Heart right ventricle (tissue), 16 donors: ENCODE results near the gene DUSP14. TPM values are rescaled to one million over a fixed set of nuclear protein-coding genes. Genes with fewer than 3 reads are reported as not detected.
"Not testable (repeated sequence)": the region's sequence is repeated elsewhere in the genome, so short reads cannot be mapped to it uniquely, and the experiment has no call there.

Experiments used
- ATAC-seq, 8 donors: fragments of 200-7000 bp; cut with Tn5 transposase; one replicate each; pipeline ENCODE4 v1.9.1; 2020; ENCODE audit warnings: mild to moderate bottlenecking in 8 of 8, moderate library complexity in 8 of 8, moderate number of reproducible peaks in 1 of 8
- DNase-seq, 2 donors: peaks; one replicate each; pipeline ENCODE4 v3.0.0-alpha.2; 2020
- H3K27ac ChIP-seq, 10 donors: fragments of 200-600 bp; sonication (generic) in 2 of 10; one replicate each; pipeline versions ENCODE4 v1.5.0 to v1.8.0; 2020 to 2022; ENCODE audit warnings: mild to moderate bottlenecking in 3 of 10
- H3K27me3 ChIP-seq, 7 donors: fragments of 200-600 bp; one replicate each; pipeline ENCODE4 v1.8.0; 2021 to 2022; ENCODE audit warnings: mild to moderate bottlenecking in 2 of 7
- H3K36me3 ChIP-seq, 9 donors: fragments of 200-600 bp; sonication (generic) in 1 of 9; one replicate each; pipeline versions ENCODE4 v1.5.0 to v1.8.0; 2020 to 2022; ENCODE audit warnings: mild to moderate bottlenecking in 2 of 9
- H3K4me1 ChIP-seq, 9 donors: fragments of 200-600 bp; sonication (generic) in 1 of 9; one replicate each; pipeline versions ENCODE4 v1.5.0 to v1.8.0; 2020 to 2022; ENCODE audit warnings: mild to moderate bottlenecking in 4 of 9
- H3K4me3 ChIP-seq, 10 donors: fragments of 200-600 bp; sonication (generic) in 2 of 10; one replicate each; pipeline versions ENCODE4 v1.5.0 to v1.8.0; 2020 to 2022; ENCODE audit warnings: mild to moderate bottlenecking in 7 of 10, moderate library complexity in 2 of 10
- H3K9me3 ChIP-seq, 11 donors: fragments of 200-600 bp in 10 of 11; sonication (generic) in 2 of 11; one replicate each; pipeline versions ENCODE4 v1.5.0 to v1.8.0; 2013 to 2022; ENCODE audit warnings: mild to moderate bottlenecking in 2 of 11, control low read depth in 1 of 11, moderate library complexity in 1 of 11
- WGBS, 2 donors: extraction: QIAGEN DNeasy Blood & Tissue Kit; methylation state at CpG; one replicate each; pipeline ENCODE4 v1.1.7; 2013; ENCODE audit warnings: inconsistent platforms in 1 of 2; 5-methylcytosine and 5-hydroxymethylcytosine counted together
- intact Hi-C, 10 donors: fragments of 100-400 bp; cut with DNase I; formaldehyde crosslinking; loops; one replicate each; pipeline versions ENCODE4 v1.11.1 to v1.14.2; 2022
- polyA plus RNA-seq, 2 donors: library from polyadenylated mRNA; stranded (reverse); fragments of 200-250 nt; gene quantifications; one replicate each; pipeline ENCODE4 v1.2.3, GENCODE V29; 2013
- total RNA-seq, 10 donors: library from RNA; stranded (reverse); fragmentation: NEBNext Ultra II Directional in 3 of 10; extraction: Animal tissue kit (Norgen Biotek cat#: 25700) in 3 of 10; gene quantifications; one replicate each; pipeline versions ENCODE4 v1.2.1 to v1.2.4, GENCODE V29; 2021 to 2023
- TF ChIP-seq, protein P1 (sequence below), 9 donors: fragments of 200-600 bp; sonication (generic) in 2 of 9; IDR thresholded peaks; one replicate each; pipeline versions ENCODE4 v1.5.0 to v1.8.0; 2021 to 2022; ENCODE audit warnings: antibody characterized with exemption in 9 of 9, mild to moderate bottlenecking in 5 of 9, moderate library complexity in 1 of 9
- donor health status: Arrhythmogenic right ventricular cardiomyopathy.
- donor health status: ischemic (EF 13 %, LVEDD 7.1; RV severe dilation, severe dysfunction).
- donor health status: healthy with polysubstance abuse.
- donor health status: DM: no; HTN: yes; CAD: no.
- donor health status: DM: no; HTN: no; CAD: no.
- donor health status: ischemic (EF 25% LVEDD 6.9; RV normal size, moderate dysfunction).
- donor health status: ischemic (EF 25% LVEDD 5.7; RV mildly dilated, moderate dysfunction).
- donor health status: healthy.
- donor health status: DM: yes; HTN: yes; CAD: no.
- donor health status: Ischemic cardiomyopathy.
- donor health status: ischemic (EF 35%, LVEDD 5.7; RV mildly dilated, moderate dysfunction).
- donor health status: nonischemic (EF 11% LVEDD 7.7; RV severe dilation, severe dysfunction).
- donor health status: DM: yes; HTN: yes; CAD: no.
- donor health status: PGD.
- donor health status: ischemic (EF 29% LVEDD 5.4; RV normal size, mild dysfunction).
- donor health status: nonischemic (EF 23%, LVEDD 6.1; RV moderate dilation, normal function).

DUSP14 gene
- total and polyA plus RNA-seq, 12 donors, result 6.0 to 21.7 (median 18.5) TPM

DNA sequence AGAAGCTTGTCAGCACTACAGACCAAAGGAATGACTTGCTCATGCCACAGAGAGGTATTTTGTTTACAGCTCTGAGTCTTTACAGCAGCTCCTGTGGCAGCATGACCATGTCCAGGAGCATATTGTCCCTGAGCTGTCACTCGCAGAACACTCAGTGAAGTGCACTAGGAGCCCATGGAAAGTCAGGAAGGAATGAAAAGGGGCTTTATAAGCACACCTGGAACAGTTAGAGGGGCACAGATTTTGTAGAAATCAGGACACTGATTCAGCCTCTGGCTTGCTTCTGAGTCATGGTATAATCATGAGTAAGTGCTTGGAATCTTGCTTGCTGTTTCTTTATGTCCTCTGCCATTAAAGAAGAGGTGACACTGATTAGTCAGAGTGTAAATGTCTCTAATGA lies 42.0 kb upstream of the DUSP14 start:
- H3K4me3 ChIP-seq, result no peak overlapping the region
- ATAC-seq (peak in 2 of 8 donors; percentile 27 to 77), DNase-seq (no peak)
- TF ChIP-seq, protein P1, sequence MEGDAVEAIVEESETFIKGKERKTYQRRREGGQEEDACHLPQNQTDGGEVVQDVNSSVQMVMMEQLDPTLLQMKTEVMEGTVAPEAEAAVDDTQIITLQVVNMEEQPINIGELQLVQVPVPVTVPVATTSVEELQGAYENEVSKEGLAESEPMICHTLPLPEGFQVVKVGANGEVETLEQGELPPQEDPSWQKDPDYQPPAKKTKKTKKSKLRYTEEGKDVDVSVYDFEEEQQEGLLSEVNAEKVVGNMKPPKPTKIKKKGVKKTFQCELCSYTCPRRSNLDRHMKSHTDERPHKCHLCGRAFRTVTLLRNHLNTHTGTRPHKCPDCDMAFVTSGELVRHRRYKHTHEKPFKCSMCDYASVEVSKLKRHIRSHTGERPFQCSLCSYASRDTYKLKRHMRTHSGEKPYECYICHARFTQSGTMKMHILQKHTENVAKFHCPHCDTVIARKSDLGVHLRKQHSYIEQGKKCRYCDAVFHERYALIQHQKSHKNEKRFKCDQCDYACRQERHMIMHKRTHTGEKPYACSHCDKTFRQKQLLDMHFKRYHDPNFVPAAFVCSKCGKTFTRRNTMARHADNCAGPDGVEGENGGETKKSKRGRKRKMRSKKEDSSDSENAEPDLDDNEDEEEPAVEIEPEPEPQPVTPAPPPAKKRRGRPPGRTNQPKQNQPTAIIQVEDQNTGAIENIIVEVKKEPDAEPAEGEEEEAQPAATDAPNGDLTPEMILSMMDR (IDR thresholded peaks at IDR 0.05), result no peak
- no peak overlapping the region for H3K27ac ChIP-seq
- H3K9me3 ChIP-seq, result no peaks in the 10 kb centered on the region
- intact Hi-C loops, result no loop called here
- H3K36me3 ChIP-seq, result peaks cover 0 to 96% (median 34%) of the 10 kb centered on the region in 9 donors
- no peaks in the 10 kb centered on the region for H3K27me3 ChIP-seq
- 63 to 65% methylated on average over 1 of the region's 1 CpG for WGBS, 2 donors
- peaks cover 0 to 8% (median 0%) of the 10 kb centered on the region in 9 donors for H3K4me1 ChIP-seq

DNA sequence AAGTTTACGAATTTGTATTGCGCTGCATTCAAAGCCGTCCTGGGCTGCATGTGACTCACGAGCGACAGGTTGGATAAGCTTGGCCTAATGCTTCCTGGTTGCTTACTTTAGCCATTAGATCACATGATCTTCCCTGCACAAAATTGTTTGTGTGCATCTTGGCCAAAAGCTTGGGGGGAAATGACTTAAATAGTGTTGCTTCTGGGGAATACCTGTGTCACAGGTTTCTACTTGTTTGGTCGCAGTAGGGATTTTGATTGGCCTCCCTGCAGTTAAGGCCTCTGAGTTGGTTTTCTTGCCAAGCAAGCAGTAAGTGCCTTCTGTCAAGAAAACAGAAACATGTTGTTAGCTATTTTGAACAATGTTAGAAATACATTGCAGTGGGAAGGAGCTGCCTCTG lies 39.6 kb upstream of the DUSP14 start:
- Histone ChIP-seq H3K4me3 (no peak overlapping the region), H3K9me3 (no peaks in the 10 kb centered on the region), H3K36me3 (peaks cover 0 to 95% (median 19%) of the 10 kb centered on the region in 9 donors), H3K27me3 (no peaks in the 10 kb centered on the region), H3K27ac (no peak overlapping the region), H3K4me1 (peaks cover 0 to 11% (median 0%) of the 10 kb centered on the region in 9 donors)
- intact Hi-C loops, result no loop called here
- DNase-seq, result no peak
- no peak for ATAC-seq
- 94 to 95% methylated on average over 6 of the region's 6 CpGs for WGBS, 2 donors
- TF ChIP-seq, protein P1 (IDR thresholded peaks at IDR 0.05), result no peak

DNA sequence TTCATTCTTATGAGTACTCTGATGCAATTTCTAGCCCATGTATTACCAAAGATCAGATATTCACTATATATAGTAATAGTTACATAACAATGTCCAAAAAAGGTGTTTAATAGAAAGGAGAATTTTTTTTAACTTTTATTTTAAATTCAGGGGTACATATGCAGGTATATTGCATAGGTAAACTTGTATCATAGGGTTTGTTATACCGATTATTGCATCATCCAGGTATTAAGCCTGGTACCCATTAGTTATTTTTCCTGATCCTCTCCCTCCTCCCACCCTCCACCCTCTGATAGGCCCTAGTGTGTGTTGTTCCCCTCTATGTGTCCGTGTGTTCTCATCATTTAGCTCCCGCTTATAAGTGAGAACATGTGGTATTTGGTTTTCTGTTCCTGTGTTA lies 31.9 kb upstream of the DUSP14 start:
- H3K9me3 ChIP-seq, ATAC-seq, H3K4me3 ChIP-seq, DNase-seq, intact Hi-C loops, H3K27ac ChIP-seq, H3K27me3 ChIP-seq, H3K4me1 ChIP-seq: not testable (repeated sequence)
- peaks cover 0 to 92% (median 3%) of the 10 kb centered on the region in 9 donors for H3K36me3 ChIP-seq
- WGBS, 2 donors, result 63 to 95% methylated on average over 3 of the region's 3 CpGs

DNA sequence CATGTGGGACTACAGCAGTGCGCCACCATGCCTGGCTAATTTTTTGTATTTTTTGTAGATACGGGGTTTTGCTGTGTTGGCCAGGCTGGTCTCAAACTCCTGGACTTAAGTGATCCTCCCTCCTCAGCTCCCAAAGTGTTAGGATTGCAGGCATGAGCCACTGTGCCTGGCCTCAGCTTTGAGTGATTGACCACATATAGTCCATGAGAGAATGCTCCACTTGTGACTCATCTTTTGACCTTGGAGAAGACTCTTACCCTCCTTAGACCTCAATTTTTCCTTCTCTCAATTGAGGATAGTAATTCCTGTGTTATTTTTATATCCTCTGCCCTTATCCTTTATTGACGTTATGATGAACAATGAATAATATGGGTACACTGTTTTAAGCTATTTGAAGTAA lies 30.9 kb upstream of the DUSP14 start:
- no peak overlapping the region for H3K27ac ChIP-seq
- H3K36me3 ChIP-seq, result peaks cover 0 to 93% (median 10%) of the 10 kb centered on the region in 9 donors
- TF ChIP-seq, protein P1 (IDR thresholded peaks at IDR 0.05), result no peak
- no peak for ATAC-seq
- no peak overlapping the region for H3K4me3 ChIP-seq
- 96 to 97% methylated on average over 3 of the region's 3 CpGs for WGBS, 2 donors
- intact Hi-C loops, result no loop called here
- no peak for DNase-seq
- H3K4me1 ChIP-seq, result no peaks in the 10 kb centered on the region
- no peaks in the 10 kb centered on the region for H3K27me3 ChIP-seq
- no peaks in the 10 kb centered on the region for H3K9me3 ChIP-seq

DNA sequence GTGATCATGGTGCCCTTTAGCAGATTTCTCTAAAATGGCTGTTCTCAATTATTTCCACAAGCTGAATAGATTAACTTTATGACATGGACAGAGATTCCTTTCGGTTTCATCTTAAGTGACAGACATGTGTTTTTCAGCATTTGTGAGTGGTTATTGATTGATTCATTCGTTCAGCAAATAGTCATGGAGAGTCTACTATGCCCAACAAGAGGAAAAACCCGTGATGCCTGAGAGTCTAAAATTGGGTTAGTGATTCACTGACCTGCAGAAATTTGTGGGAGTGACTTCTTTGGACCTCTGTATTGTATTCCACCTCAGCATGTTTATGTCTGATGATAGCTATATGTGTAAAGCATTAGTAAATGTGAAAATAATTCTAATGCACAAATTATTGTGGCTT lies 28.0 kb upstream of the DUSP14 start:
- H3K9me3 ChIP-seq, result no peaks in the 10 kb centered on the region
- WGBS, 2 donors, result 91 to 92% methylated on average over 3 of the region's 3 CpGs
- TF ChIP-seq, protein P1 (IDR thresholded peaks at IDR 0.05), result no peak
- ATAC-seq (no peak), DNase-seq (no peak)
- intact Hi-C loops, result no loop called here
- H3K27me3 ChIP-seq, result no peaks in the 10 kb centered on the region
- no peaks in the 10 kb centered on the region for H3K4me1 ChIP-seq
- H3K36me3 ChIP-seq, result peaks cover 0 to 96% (median 25%) of the 10 kb centered on the region in 9 donors
- no peak overlapping the region for H3K4me3 ChIP-seq
- H3K27ac ChIP-seq, result no peak overlapping the region
